RWPE1 (cell line): ENCODE results near the gene RIMBP2.

Experiments
- CTCF ChIA-PET: fragments of 350-600 bp; sonication (Branson Sonifier 250); formaldehyde crosslinking; extraction: SDS; loops from one replicate; lab custom pipeline; 2021; lab: Yijun Ruan, JAX
- POLR2A ChIA-PET: fragments of 400-600 bp; formaldehyde crosslinking; extraction: SDS; loops from one replicate; lab custom pipeline; 2020; ENCODE audit warnings: antibody characterized with exemption; ENCODE audit not compliant: low non-redundant PET; lab: Yijun Ruan, JAX
- DNase-seq: peaks from one replicate; pipeline ENCODE4 v3.0.0; 2012; ENCODE audit warnings: low spot score
- H3K27ac ChIP-seq: fragments of 450-650 bp; 2 replicates; pipeline ENCODE4 v1.5.1; 2017
- CTCF ChIP-seq: fragments of 450-650 bp; conservative IDR thresholded peaks from 2 replicates; pipeline ENCODE4 v1.5.1; 2017; ENCODE audit warnings: low read depth, mild to moderate bottlenecking

The RIMBP2 gene

DNA sequence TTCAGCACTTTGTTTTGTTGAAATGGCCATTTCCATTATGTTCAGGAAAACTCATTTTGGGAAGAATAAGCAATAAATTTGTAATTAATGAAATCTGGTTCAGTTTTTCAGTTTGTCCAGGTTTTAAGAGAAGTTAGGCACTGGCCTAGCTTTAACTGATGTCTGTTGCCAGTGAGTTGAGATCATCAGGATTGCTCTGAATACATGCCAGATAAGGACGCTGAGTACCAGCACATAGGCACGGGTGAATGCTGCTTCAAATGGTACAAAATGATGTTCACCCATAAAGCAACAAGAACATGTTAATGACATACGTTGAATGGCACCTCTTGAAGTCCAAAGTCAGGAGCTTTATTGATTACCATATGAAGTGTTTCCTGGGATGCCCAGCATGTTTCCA lies 331.9 kb downstream of the RIMBP2 start:
- H3K27ac ChIP-seq = no peak overlapping the region
- no peak for DNase-seq
- CTCF ChIA-PET = interaction anchor here (0.7 kb wide), 1 partner anchor 545 kb away, joined by 4 read pairs; no protein-coding TSS in a partner anchor
- TF ChIP-seq CTCF = no peak
- POLR2A ChIA-PET = no interaction called here

DNA sequence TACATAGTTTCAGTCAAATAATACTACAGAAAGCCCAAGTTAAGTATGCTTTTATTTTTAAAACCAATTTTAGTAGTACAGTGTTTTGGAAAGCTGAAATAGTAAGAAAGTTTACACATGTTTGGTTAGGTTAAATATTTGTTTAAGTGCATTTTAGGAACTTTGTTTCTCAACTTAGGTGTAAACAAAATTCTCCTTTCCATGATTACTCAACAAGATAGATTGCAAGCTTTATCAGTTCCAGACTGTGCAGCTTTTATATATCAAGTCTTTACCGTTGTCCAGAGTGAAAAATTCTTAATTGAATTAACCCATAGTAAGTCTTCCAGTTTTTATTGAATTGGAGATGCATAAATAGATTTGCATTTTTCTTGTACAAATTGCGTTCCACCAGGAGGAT lies 333.3 kb downstream of the RIMBP2 start:
- ChIA-PET CTCF (no interaction called here), POLR2A (no interaction called here)
- DNase-seq = no peak
- TF ChIP-seq CTCF = no peak
- H3K27ac ChIP-seq = no peak overlapping the region

DNA sequence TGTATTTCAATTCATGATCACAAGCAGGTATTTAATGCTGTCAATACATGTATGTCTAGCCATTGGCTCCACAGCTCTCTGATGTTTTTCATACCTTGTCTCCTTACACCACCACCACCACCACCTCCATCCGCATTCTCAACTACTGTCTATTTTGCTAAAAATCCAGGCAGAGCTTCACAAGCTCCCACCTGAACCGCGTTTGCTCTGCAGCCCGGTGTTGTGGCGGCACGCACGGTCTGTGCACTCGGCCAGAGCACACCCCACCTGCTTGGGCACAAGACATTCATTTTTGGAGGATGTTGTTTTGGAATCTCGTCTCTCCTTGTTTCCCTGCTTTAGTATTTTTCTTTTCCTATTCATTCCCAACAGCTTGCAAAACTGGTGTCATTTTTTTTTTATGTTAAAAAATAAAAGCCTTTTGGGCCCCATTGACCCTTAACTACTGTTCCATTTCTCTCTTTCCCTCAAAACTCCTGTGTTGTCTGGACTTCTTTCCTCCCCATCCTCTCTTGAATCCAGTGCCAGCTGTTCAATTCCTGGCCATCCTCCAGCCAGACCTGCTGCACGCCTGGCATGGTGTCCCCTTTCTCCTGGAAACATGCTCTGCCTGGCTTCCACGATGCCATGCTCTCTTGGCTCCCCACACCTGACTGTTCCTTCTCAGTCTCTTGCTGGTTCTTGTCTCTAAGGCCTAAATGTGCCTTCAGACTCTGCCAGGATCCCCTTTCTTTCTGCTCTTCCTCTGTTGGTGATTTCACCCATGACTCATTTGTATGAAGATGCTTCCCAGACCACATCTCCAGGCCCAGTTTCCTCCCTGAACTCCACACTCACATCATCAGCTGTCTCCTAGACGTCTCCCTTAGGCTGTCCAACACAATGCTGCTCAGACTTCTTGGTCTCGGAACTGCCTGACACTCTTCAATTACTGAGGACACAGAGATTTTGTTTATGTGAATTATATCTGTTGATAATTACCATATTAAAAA lies 340.5 kb downstream of the RIMBP2 start:
- CTCF ChIA-PET = interaction anchor here (0.6 kb wide), 1 partner anchor 646 kb away, joined by 4 read pairs; no protein-coding TSS in a partner anchor
- DNase-seq = no peak
- POLR2A ChIA-PET = no interaction called here
- no peak overlapping the region for H3K27ac ChIP-seq
- no peak for TF ChIP-seq CTCF

- ChIA-PET POLR2A (no interaction called here), CTCF (no interaction called here)
- no peak for TF ChIP-seq CTCF
- H3K27ac ChIP-seq = no peak overlapping the region
- no peak for DNase-seq
Observed at GRCh38 chr12:130374083-130374482, 342.0 kb downstream of the RIMBP2 start.

DNA sequence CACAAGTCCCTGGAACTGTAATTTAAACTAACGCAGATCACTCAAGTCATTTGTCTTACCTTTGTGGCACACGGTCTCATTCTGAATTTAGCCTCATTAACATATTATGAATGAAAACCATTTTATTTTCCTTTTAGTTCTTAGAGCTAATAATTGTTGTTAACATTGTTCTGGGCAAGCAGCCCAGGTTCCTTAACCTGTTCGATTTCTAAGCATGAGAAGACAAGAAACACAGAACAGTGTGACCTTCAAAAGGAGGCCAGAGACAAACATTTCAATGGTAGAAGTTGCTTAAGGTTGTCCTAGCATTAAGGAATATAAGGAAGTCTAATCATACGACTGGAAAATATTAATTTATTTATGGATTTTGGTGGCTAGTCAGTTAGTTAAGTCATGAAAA lies 343.2 kb downstream of the RIMBP2 start:
- CTCF ChIA-PET = no interaction called here
- POLR2A ChIA-PET = no interaction called here
- H3K27ac ChIP-seq = no peak overlapping the region
- no peak for DNase-seq
- TF ChIP-seq CTCF = no peak

- ChIA-PET POLR2A (no interaction called here), CTCF (no interaction called here)
- H3K27ac ChIP-seq = no peak overlapping the region
- TF ChIP-seq CTCF = no peak
- no peak for DNase-seq
Observed at GRCh38 chr12:130371296-130371695, 344.8 kb downstream of the RIMBP2 start.
